Measurements from ENCODE around the gene KCNK5. TPM values are rescaled to one million over a fixed set of nuclear protein-coding genes. Genes with fewer than 3 reads are reported as not detected.
A peak's percentile ranks its signal among the peaks of the same experiment; 100 is the strongest.

Gene KCNK5
- total and polyA plus RNA-seq, 2 of the 8 experiments (the other 6 are each of a cell fraction or from before 2014, with no cell fraction given): 20.9 to 44.3 TPM

DNA sequence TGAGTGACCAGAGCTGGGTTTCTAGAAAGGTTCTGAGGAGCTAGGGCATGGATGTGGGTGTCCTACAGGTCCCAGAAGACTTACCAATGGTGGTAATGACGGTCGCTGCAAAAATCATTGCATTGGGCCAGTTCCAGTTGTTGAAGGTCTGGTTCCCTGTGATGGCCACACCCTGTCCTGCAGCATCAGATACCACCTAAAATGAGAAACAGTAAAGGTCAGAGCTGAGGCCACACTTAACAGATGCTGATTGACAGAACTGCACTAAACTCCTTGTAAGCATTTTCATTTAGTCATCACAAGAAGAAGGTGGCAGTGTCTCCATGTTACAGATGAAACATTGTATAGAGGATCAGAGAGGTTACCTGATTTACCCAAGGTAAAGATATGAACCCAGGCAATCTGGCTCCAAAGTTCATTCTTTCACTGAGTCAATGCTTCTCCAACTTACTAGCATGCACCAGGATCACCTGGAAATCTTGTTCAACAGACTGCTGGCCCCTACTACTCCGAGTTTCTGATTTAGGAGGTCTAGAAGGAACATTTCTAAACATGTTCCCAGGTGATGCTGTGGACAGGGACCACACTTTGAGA, 33.4 kb downstream of the KCNK5 start:
- Histone ChIP-seq H3K79me2 (ENCODE audit: control insufficient read depth in 1 of 2, insufficient read depth in 2 of 2, low read length in 2 of 2) (peaks cover 5 to 61% of the 10 kb centered on the region in 2 experiments; a peak in 3 of 4 replicates), H3K4me2 (ENCODE audit: insufficient read depth in 1 of 2, low read depth in 2 of 2, low read length in 2 of 2) (no peak overlapping the region), H3K9ac (replicated peaks in 1 of 4; ENCODE audit: extremely low read depth in 1 of 4, low read depth in 3 of 4, low read length in 3 of 4) (no peak overlapping the region), H3K79me1 (ENCODE audit: low read depth, low read length) (peaks cover 14% of the 10 kb centered on the region; the same call in 1 of the 2 replicates), H3K9me3 (ENCODE audit: insufficient read depth in 2 of 2, low read depth in 1 of 2, low read length in 1 of 2) (no peaks in the 10 kb centered on the region), H4K8ac (ENCODE audit: extremely low read depth, insufficient read depth, low read length) (peak overlapping the region; percentile 7; the same call in 1 of the 2 replicates), H4K91ac (replicated peaks; ENCODE audit: insufficient read length, low read length) (no peak overlapping the region), H2BK20ac (ENCODE audit: low read length) (no peak overlapping the region), H2BK5ac (ENCODE audit: low read depth, low read length) (no peak overlapping the region), H2BK120ac (replicated peaks; ENCODE audit: low read depth, low read length) (no peak overlapping the region), H3K4me3 (ENCODE audit: extremely low read depth in 1 of 4, insufficient read depth in 2 of 4, low read depth in 3 of 4, low read length in 4 of 4) (no peak overlapping the region), H2AK5ac (ENCODE audit: low read depth, low read length) (no peak overlapping the region), H3K18ac (ENCODE audit: extremely low read depth, low read length) (no peak overlapping the region), H3K27me3 (replicated peaks in 1 of 4; ENCODE audit: control insufficient read depth in 3 of 4, extremely low read depth in 1 of 4, insufficient read depth in 3 of 4, low read length in 3 of 4) (no peaks in the 10 kb centered on the region), H4K20me1 (replicated peaks in 1 of 2; ENCODE audit: control insufficient read depth in 1 of 2, insufficient read depth in 2 of 2, low read length in 2 of 2) (peaks cover 18 to 41% of the 10 kb centered on the region in 2 experiments), H3K14ac (ENCODE audit: insufficient read length) (no peak overlapping the region), H2BK15ac (ENCODE audit: low read length) (no peak overlapping the region), H2AFZ (ENCODE audit: low read length) (no peak overlapping the region), H3K4me1 (replicated peaks in 1 of 4; ENCODE audit: control insufficient read depth in 3 of 4, insufficient read depth in 4 of 4, low read length in 3 of 4) (0 out of 7 replicates have a peak, but pooled peaks cover 0 to 2% (median 0%) of the 10 kb centered on the region in 4 experiments), H3K56ac (replicated peaks; ENCODE audit: insufficient read length, low read depth, low read length) (no peak overlapping the region), H3K27ac (ENCODE audit: low read depth, low read length) (no peak overlapping the region), H4K5ac (ENCODE audit: insufficient read length, low read depth, low read length) (no peak overlapping the region), H3K23ac (ENCODE audit: insufficient read length) (no peak overlapping the region), H2BK12ac (ENCODE audit: low read depth, low read length) (no peak overlapping the region), H3K23me2 (ENCODE audit: low read depth, low read length) (no peaks in the 10 kb centered on the region), H3K36me3 (ENCODE audit: control insufficient read depth in 2 of 4, insufficient read depth in 4 of 4, low read length in 3 of 4) (peaks cover 21 to 44% (median 40%) of the 10 kb centered on the region in 4 experiments), H3K4ac (replicated peaks; ENCODE audit: insufficient read length, low read depth, low read length) (no peak overlapping the region)
- TF ChIP-seq, protein P1, sequence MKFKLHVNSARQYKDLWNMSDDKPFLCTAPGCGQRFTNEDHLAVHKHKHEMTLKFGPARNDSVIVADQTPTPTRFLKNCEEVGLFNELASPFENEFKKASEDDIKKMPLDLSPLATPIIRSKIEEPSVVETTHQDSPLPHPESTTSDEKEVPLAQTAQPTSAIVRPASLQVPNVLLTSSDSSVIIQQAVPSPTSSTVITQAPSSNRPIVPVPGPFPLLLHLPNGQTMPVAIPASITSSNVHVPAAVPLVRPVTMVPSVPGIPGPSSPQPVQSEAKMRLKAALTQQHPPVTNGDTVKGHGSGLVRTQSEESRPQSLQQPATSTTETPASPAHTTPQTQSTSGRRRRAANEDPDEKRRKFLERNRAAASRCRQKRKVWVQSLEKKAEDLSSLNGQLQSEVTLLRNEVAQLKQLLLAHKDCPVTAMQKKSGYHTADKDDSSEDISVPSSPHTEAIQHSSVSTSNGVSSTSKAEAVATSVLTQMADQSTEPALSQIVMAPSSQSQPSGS (IDR thresholded peaks at IDR 0.05; ENCODE audit: low read length): no peak
- TF ChIP-seq, protein P2, sequence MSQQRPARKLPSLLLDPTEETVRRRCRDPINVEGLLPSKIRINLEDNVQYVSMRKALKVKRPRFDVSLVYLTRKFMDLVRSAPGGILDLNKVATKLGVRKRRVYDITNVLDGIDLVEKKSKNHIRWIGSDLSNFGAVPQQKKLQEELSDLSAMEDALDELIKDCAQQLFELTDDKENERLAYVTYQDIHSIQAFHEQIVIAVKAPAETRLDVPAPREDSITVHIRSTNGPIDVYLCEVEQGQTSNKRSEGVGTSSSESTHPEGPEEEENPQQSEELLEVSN (IDR thresholded peaks at IDR 0.05): no peak
- TF ChIP-seq ASH2L (IDR thresholded peaks at IDR 0.05; ENCODE audit: low read length): no peak
- no peak for TF ChIP-seq YY1 (IDR thresholded peaks at IDR 0.05; ENCODE audit: low read depth, low read length)
- no peak for TF ChIP-seq GTF2F1 (IDR thresholded peaks at IDR 0.05; ENCODE audit: borderline replicate concordance, low read depth, low read length)
- no peak for TF ChIP-seq SIN3A (conservative IDR thresholded peaks at IDR 0.05 in 1 of 2, IDR thresholded peaks at IDR 0.05 in 1 of 2; ENCODE audit: low read depth in 1 of 2, low read length in 2 of 2)
- DNase-seq (ENCODE audit: low read depth in 1 of 2, low spot score in 2 of 2): no peak
- CTCF ChIA-PET (ENCODE audit: partially characterized antibody): interaction anchor here (0.7 to 72.8 kb wide), 7 partner anchors 5 to 100 kb away, joined by 3 to 1738 read pairs (median 24); partner anchors contain the start of genes KCNK17 and KCNK5
- FAIRE-seq: no peak
- 87% methylated on average over 3 of the region's 3 CpGs; no CpG with 5 or more reads in 1 of the 2 experiments for WGBS, 2 experiments (ENCODE audit: extremely low coverage in 1 of 2, insufficient coverage in 1 of 2, insufficient read length in 1 of 2, insufficient replicate concordance in 2 of 2, low coverage in 1 of 2, low lambda C conversion rate in 2 of 2, missing lambda C conversion rate in 1 of 2)
- POLR2A ChIA-PET (ENCODE audit: partially characterized antibody): interaction anchor here (1.5 kb wide), 1 partner anchor 9 kb away, joined by 4 read pairs; no protein-coding TSS in a partner anchor
